MCF 10A (cell line): ENCODE data around the gene KDM4B. TPM values are rescaled to one million over a fixed set of nuclear protein-coding genes. Genes with fewer than 3 reads are reported as not detected.
A peak's percentile ranks its signal among the peaks of the same experiment; 100 is the strongest.

Experiments
- BruUV-seq: library from RNA; stranded (reverse); fragments of 400-500 nt; replicated peaks from 2 replicates; lab custom pipeline; 2021; lab: Mats Ljungman, UMichigan
- CTCF ChIA-PET: fragments of 300-600 bp; sonication (Branson Sonifier 250); formaldehyde crosslinking; extraction: SDS; loops from one replicate; lab custom pipeline; 2021; ENCODE audit warnings: antibody characterized with exemption, inconsistent platforms; lab: Yijun Ruan, JAX
- POLR2A ChIA-PET: fragments of 300-600, 350-650 bp; sonication (Branson Sonifier 250); formaldehyde crosslinking; extraction: SDS; loops from one replicate; lab custom pipeline; 2020; ENCODE audit warnings: antibody characterized with exemption, inconsistent platforms; lab: Yijun Ruan, JAX
- DNase-seq: peaks from one replicate; pipeline ENCODE4 v3.0.0-alpha.2; 2018; ENCODE audit not compliant: unreplicated experiment
- H3K27ac Mint-ChIP-seq: one replicate; pipeline ENCODE4 v1.8.0; 2022; ENCODE audit warnings: mild to moderate bottlenecking, low read depth, mixed read lengths; ENCODE audit not compliant: unreplicated experiment
- H3K27me3 Mint-ChIP-seq: one replicate; pipeline ENCODE4 v1.8.0; 2022; ENCODE audit warnings: mixed read lengths; ENCODE audit not compliant: insufficient read depth, unreplicated experiment
- H3K36me3 Mint-ChIP-seq: one replicate; pipeline ENCODE4 v1.8.0; 2022; ENCODE audit warnings: mild to moderate bottlenecking, moderate library complexity, mixed read lengths; ENCODE audit not compliant: insufficient read depth, unreplicated experiment
- H3K4me1 Mint-ChIP-seq: one replicate; pipeline ENCODE4 v1.8.0; 2022; ENCODE audit warnings: mixed read lengths; ENCODE audit not compliant: insufficient read depth, unreplicated experiment
- H3K4me3 Mint-ChIP-seq: one replicate; pipeline ENCODE4 v1.8.0; 2022; ENCODE audit warnings: mild to moderate bottlenecking, moderate library complexity, mixed read lengths; ENCODE audit not compliant: unreplicated experiment
- H3K9me3 Mint-ChIP-seq: one replicate; pipeline ENCODE4 v1.8.0; 2022; ENCODE audit warnings: mixed read lengths; ENCODE audit not compliant: unreplicated experiment
- CTCF ChIP-seq: fragments of 200-600 bp; IDR thresholded peaks from one replicate; pipeline ENCODE4 v1.8.0; 2022; ENCODE audit warnings: antibody characterized with exemption, mild to moderate bottlenecking; ENCODE audit not compliant: unreplicated experiment
- intact Hi-C: fragments of 100-400 bp; cut with micrococcal nuclease; formaldehyde crosslinking; loops from 2 replicates; pipeline ENCODE4 v1.14.1; 2022
- total RNA-seq: library from RNA; stranded (reverse); gene quantifications from 2 replicates; pipeline ENCODE4 v1.2.3, GENCODE V29; 2022

KDM4B gene
- total RNA-seq, 1 experiment from 2014 or later, result 34.4 TPM

GRCh38 chr19:5041168-5041912, 72.4 kb downstream of the KDM4B start:
- Mint-ChIP-seq H3K27ac (no peak overlapping the region), H3K4me3 (no peak overlapping the region), H3K9me3 (no peaks in the 10 kb centered on the region), H3K4me1 (peaks cover 6% of the 10 kb centered on the region), H3K36me3 (peaks cover 46% of the 10 kb centered on the region), H3K27me3 (no peaks in the 10 kb centered on the region)
- no peak for TF ChIP-seq CTCF
- CTCF ChIA-PET, result interaction anchor here (0.6 to 1.7 kb wide), 2 partner anchors 10 to 21 kb away, joined by 3 to 8 read pairs; no protein-coding TSS in a partner anchor
- no TSS peak for BruUV-seq
- no peak for DNase-seq
- POLR2A ChIA-PET, result no interaction called here
- intact Hi-C loops, result no loop called here

GRCh38 chr19:5041913-5042187, 72.9 kb downstream of the KDM4B start:
- Mint-ChIP-seq H3K36me3 (peaks cover 52% of the 10 kb centered on the region), H3K9me3 (no peaks in the 10 kb centered on the region), H3K4me1 (peaks cover 3% of the 10 kb centered on the region), H3K27ac (no peak overlapping the region), H3K4me3 (no peak overlapping the region), H3K27me3 (no peaks in the 10 kb centered on the region)
- CTCF ChIA-PET, result interaction anchor here (1.7 kb wide), 1 partner anchor 11 kb away, joined by 8 read pairs; no protein-coding TSS in a partner anchor
- BruUV-seq, result no TSS peak
- POLR2A ChIA-PET, result interaction anchor here (0.6 kb wide), 1 partner anchor 14 kb away, joined by 3 read pairs; no protein-coding TSS in a partner anchor
- no peak for TF ChIP-seq CTCF
- DNase-seq, result no peak
- intact Hi-C loops, result no loop called here

- H3K4me1 Mint-ChIP-seq, result no peaks in the 10 kb centered on the region
- no peak for TF ChIP-seq CTCF
- H3K27ac Mint-ChIP-seq, result no peak overlapping the region
- intact Hi-C loops, result no loop called here
- no peak overlapping the region for H3K4me3 Mint-ChIP-seq
- peaks cover 59% of the 10 kb centered on the region for H3K36me3 Mint-ChIP-seq
- H3K9me3 Mint-ChIP-seq, result no peaks in the 10 kb centered on the region
- DNase-seq, result no peak
- BruUV-seq, result TSS peak; percentile 33
- CTCF ChIA-PET, result interaction anchor here (0.7 kb wide), 1 partner anchor 230 kb away, joined by 3 read pairs; no protein-coding TSS in a partner anchor
- POLR2A ChIA-PET, result interaction anchor here (0.6 kb wide), 1 partner anchor 15 kb away, joined by 3 read pairs; no protein-coding TSS in a partner anchor
- no peaks in the 10 kb centered on the region for H3K27me3 Mint-ChIP-seq
Observed at GRCh38 chr19:5042556-5042955, 73.6 kb downstream of the KDM4B start.

- CTCF ChIA-PET, result interaction anchor here (0.8 to 1.9 kb wide), 2 partner anchors 12 to 134 kb away, joined by 3 to 7 read pairs; no protein-coding TSS in a partner anchor
- POLR2A ChIA-PET, result no interaction called here
- no peaks in the 10 kb centered on the region for H3K9me3 Mint-ChIP-seq
- no peak overlapping the region for H3K4me3 Mint-ChIP-seq
- H3K4me1 Mint-ChIP-seq, result no peaks in the 10 kb centered on the region
- intact Hi-C loops, result no loop called here
- H3K27me3 Mint-ChIP-seq, result no peaks in the 10 kb centered on the region
- no peak for TF ChIP-seq CTCF
- no peak overlapping the region for H3K27ac Mint-ChIP-seq
- DNase-seq, result no peak
- peaks cover 54% of the 10 kb centered on the region for H3K36me3 Mint-ChIP-seq
- BruUV-seq, result no TSS peak
Observed at GRCh38 chr19:5045029-5045428, 76.1 kb downstream of the KDM4B start.
